ENCODE data around the gene NAA25. TPM values are rescaled to one million over a fixed set of nuclear protein-coding genes. Genes with fewer than 3 reads are reported as not detected.
"Not testable (repeated sequence)": the region's sequence is repeated elsewhere in the genome, so short reads cannot be mapped to it uniquely, and the experiment has no call there.

The NAA25 gene
- total RNA-seq, 3 donors from 2014 or later: 16.8 to 29.2 (median 17.9) TPM

DNA sequence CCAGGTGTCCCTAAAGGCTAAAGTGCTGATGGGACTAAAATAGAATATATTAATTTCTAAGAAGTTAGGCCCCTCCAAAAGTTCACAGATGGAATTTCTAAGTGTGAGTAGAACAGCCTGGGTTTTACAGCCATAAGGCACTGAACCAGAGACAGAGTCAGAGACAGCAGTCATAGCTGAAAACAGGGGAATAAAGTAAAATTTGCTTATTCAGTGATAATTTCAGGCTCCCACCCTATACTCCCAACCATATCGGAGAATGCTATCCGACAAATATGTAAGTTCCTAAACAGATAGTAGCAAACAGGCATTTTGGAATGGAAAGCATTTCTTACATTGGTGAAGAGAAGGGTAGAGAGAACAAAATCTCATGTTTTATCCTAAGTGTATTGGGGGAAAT, 45.3 kb downstream of the NAA25 start:
- ATAC-seq: no peak
- H3K4me1 ChIP-seq (ENCODE audit: low read depth): no peaks in the 10 kb centered on the region
- no peaks in the 10 kb centered on the region for H3K9me3 ChIP-seq
- TF ChIP-seq, protein P1, sequence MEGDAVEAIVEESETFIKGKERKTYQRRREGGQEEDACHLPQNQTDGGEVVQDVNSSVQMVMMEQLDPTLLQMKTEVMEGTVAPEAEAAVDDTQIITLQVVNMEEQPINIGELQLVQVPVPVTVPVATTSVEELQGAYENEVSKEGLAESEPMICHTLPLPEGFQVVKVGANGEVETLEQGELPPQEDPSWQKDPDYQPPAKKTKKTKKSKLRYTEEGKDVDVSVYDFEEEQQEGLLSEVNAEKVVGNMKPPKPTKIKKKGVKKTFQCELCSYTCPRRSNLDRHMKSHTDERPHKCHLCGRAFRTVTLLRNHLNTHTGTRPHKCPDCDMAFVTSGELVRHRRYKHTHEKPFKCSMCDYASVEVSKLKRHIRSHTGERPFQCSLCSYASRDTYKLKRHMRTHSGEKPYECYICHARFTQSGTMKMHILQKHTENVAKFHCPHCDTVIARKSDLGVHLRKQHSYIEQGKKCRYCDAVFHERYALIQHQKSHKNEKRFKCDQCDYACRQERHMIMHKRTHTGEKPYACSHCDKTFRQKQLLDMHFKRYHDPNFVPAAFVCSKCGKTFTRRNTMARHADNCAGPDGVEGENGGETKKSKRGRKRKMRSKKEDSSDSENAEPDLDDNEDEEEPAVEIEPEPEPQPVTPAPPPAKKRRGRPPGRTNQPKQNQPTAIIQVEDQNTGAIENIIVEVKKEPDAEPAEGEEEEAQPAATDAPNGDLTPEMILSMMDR (IDR thresholded peaks at IDR 0.05): no peak
- peaks cover 11% of the 10 kb centered on the region for H3K36me3 ChIP-seq (ENCODE audit: low read depth)
- H3K4me3 ChIP-seq: no peak overlapping the region
- DNase-seq: no peak
- intact Hi-C loops (cut with DNase I, micrococcal nuclease): no loop called here

DNA sequence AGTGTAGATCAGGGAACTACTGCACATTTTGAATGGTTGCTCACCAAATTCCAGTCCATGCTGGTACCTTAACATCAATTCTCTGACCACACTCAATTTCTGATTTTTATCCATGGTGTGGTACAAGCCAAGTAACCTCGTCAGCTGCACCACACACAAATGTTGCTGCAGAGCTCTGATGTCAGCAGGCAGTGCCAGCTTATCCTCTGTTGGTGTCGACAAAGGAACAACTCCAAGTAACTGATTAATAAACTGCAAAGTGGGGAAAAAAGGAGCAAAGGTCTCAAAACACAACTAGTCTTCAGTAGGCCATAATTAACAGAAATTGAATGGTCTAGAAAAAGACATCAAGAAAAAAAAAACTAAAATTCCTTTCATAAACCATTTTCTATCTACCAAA, 47.4 kb downstream of the NAA25 start:
- no peak for DNase-seq
- H3K4me1 ChIP-seq (ENCODE audit: low read depth): no peaks in the 10 kb centered on the region
- H3K4me3 ChIP-seq: no peak overlapping the region
- intact Hi-C loops (cut with DNase I, micrococcal nuclease): no loop called here
- TF ChIP-seq, protein P1 (IDR thresholded peaks at IDR 0.05): no peak
- H3K9me3 ChIP-seq: no peaks in the 10 kb centered on the region
- no peak for ATAC-seq
- H3K36me3 ChIP-seq (ENCODE audit: low read depth): peaks cover 1% of the 10 kb centered on the region

DNA sequence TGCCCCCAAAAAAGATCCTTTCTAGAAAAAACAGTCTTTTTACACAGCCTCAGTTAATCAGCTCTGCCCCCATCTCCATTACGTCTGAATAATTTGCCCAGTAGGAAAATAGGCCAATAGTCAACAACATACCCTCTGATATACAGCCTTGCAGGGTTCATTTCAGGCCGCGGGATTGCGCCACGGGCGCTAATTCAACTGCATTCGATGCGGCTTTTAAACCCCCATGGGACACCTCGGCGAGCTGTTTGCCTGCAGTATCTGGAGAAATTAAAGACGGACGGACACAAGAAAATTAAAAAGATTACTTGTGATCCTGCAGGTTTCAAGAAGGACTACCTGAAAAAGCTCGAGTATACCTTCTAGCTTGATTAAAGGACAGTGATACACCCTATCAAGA, 59.2 kb downstream of the NAA25 start:
- Histone ChIP-seq H3K9me3 (no peaks in the 10 kb centered on the region), H3K4me1 (ENCODE audit: low read depth) (no peaks in the 10 kb centered on the region), H3K36me3 (ENCODE audit: low read depth) (peaks cover 21% of the 10 kb centered on the region), H3K4me3 (no peak overlapping the region)
- ATAC-seq: no peak
- intact Hi-C loops (cut with DNase I, micrococcal nuclease): no loop called here
- DNase-seq: no peak
- TF ChIP-seq, protein P1 (IDR thresholded peaks at IDR 0.05): no peak

DNA sequence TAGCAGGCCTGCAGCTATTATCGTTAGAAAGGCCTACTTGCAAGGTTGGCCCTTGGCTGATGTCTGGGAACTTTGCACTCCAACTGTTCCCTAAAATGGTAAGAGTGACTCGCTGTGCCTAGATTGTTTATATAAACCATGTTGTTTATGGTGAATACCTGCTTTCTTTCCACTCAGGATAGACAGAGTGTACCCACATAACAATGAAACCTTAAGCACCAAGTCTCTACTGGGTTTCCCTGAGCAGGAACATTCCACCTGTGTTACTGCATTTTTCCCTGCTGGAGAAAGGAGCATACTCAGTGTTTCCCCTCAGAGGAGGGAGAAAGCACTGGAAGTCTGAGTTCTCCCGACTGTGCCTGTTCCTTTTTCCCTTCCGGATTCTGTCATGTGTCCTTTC, 62.6 kb downstream of the NAA25 start:
- ATAC-seq: no peak
- H3K4me3 ChIP-seq: no peak overlapping the region
- intact Hi-C loops (cut with DNase I, micrococcal nuclease): no loop called here
- H3K9me3 ChIP-seq: no peaks in the 10 kb centered on the region
- no peaks in the 10 kb centered on the region for H3K4me1 ChIP-seq (ENCODE audit: low read depth)
- peaks cover 21% of the 10 kb centered on the region for H3K36me3 ChIP-seq (ENCODE audit: low read depth)
- TF ChIP-seq, protein P1 (IDR thresholded peaks at IDR 0.05): no peak
- no peak for DNase-seq

DNA sequence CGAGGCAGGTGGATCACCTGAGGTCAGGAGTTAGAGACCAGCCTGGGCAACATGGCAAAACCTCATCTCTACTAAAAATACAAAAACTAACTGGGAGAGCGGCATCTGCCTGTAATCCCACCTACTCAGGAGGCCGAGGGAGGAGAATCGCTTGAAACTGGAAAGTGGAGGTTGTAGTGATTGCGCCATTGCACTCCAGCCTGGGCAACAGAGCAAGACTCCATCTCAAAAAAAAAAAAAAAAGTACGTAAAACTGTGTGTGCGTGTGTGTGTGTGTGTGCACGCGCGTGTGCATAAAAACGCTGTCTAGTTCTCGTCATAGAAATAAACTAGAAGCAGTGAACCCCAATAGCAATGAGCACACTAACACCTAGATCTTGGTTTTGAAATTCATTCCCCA, 72.0 kb downstream of the NAA25 start:
- H3K4me1 ChIP-seq (ENCODE audit: low read depth); H3K36me3 ChIP-seq (ENCODE audit: low read depth); ATAC-seq; intact Hi-C loops (cut with DNase I, micrococcal nuclease); H3K4me3 ChIP-seq; H3K9me3 ChIP-seq; DNase-seq: not testable (repeated sequence)

DNA sequence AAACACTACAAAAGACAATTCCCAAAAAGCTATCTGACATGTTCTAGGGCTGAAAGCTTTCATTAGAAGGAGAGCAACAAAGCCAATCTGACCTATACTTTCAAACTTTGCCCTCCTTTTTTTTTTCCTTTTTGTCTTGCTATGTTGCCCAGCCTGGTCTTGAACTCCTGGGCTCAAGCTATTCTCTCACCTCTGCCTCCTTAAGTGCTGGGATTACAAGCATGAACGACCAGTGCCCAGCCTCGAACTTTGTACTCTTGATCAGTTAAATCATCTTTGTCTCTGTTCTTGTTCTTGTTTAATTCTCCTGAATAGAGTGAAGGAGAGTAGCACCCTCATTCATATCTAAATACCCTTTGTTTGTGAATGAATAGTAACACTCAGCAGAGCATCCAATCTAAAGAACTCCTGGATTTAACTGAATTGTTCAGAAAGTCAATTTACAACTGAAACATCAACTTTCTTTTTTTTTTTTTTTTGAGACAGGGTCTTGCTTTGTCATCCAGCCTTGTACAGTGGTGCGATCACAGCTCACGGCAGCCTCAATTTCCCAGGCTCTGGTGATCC, 73.3 kb downstream of the NAA25 start:
- ATAC-seq (no peak), DNase-seq (no peak)
- H3K4me3 ChIP-seq: no peak overlapping the region
- intact Hi-C loops (cut with DNase I, micrococcal nuclease): no loop called here
- H3K9me3 ChIP-seq: no peaks in the 10 kb centered on the region
- H3K4me1 ChIP-seq (ENCODE audit: low read depth): no peaks in the 10 kb centered on the region
- H3K36me3 ChIP-seq (ENCODE audit: low read depth): no peaks in the 10 kb centered on the region
- TF ChIP-seq, protein P1 (IDR thresholded peaks at IDR 0.05): no peak
